T-helper 22 cell (primary cell): ENCODE measurements around the gene CHRNE.
A peak's percentile ranks its signal among the peaks of the same experiment; 100 is the strongest.

Experiments
- DNase-seq: peaks from one replicate; pipeline ENCODE4 v3.0.0-alpha.2; 2020; ENCODE audit warnings: low read depth

CHRNE gene

GRCh38 chr17:4903051-4903818 is at the start of gene CHRNE:
Gene CHRNE (minus strand): TSS chr17:4903098. CDS start chr17:4903063, 35 bp downstream.
- peak; percentile 59 for DNase-seq

GRCh38 chr17:4951486-4951885 is 48.6 kb upstream of the CHRNE start:
- DNase-seq = no peak

- no peak for DNase-seq
Observed at GRCh38 chr17:4950746-4951204, 47.9 kb upstream of the CHRNE start, which contains the start of gene ENO3. Gene ENO3 (plus strand): TSS chr17:4951119. CDS start chr17:4951830, 711 bp downstream.

- no peak for DNase-seq
Observed at GRCh38 chr17:4950075-4950745, 47.3 kb upstream of the CHRNE start.

GRCh38 chr17:4949321-4950074 is 46.6 kb upstream of the CHRNE start:
- peak; percentile 68 for DNase-seq

- DNase-seq = peak; percentile 56
Observed at GRCh38 chr17:4948931-4949320, 46.0 kb upstream of the CHRNE start.

GRCh38 chr17:4948166-4948930 is 45.5 kb upstream of the CHRNE start, which contains the start of gene PFN1:
Gene PFN1 (minus strand): TSS chr17:4948530. CDS start chr17:4948394, 136 bp downstream.
- DNase-seq = peak; percentile 83

- peak; percentile 47 for DNase-seq
Observed at GRCh38 chr17:4947411-4948165, 44.7 kb upstream of the CHRNE start.

GRCh38 chr17:4947010-4947410 is 44.1 kb upstream of the CHRNE start:
- no peak for DNase-seq

GRCh38 chr17:4946312-4946976 is 43.5 kb upstream of the CHRNE start:
- no peak for DNase-seq

- DNase-seq = no peak
Observed at GRCh38 chr17:4945944-4946280, 43.0 kb upstream of the CHRNE start.

GRCh38 chr17:4945176-4945943 is 42.5 kb upstream of the CHRNE start:
- DNase-seq = peak; percentile 72

- no peak for DNase-seq
Observed at GRCh38 chr17:4944554-4945175, 41.8 kb upstream of the CHRNE start.

GRCh38 chr17:4944163-4944553 is 41.3 kb upstream of the CHRNE start:
- peak; percentile 42 for DNase-seq

- DNase-seq = no peak
Observed at GRCh38 chr17:4942760-4943508, 40.0 kb upstream of the CHRNE start.

- DNase-seq = no peak
Observed at GRCh38 chr17:4941319-4941610, 38.4 kb upstream of the CHRNE start.

- peak; percentile 32 for DNase-seq
Observed at GRCh38 chr17:4940555-4941318, 37.8 kb upstream of the CHRNE start.
